GM15510 (cell line): Measurements from ENCODE around the gene ORC4.

Source experiments
- POLR2A ChIP-seq: IDR thresholded peaks from 3 replicates; pipeline ENCODE4 v1.6.1; 2011; ENCODE audit warnings: borderline replicate concordance; ENCODE audit not compliant: insufficient read length; ENCODE audit errors: extremely low read depth

ORC4 gene

DNA sequence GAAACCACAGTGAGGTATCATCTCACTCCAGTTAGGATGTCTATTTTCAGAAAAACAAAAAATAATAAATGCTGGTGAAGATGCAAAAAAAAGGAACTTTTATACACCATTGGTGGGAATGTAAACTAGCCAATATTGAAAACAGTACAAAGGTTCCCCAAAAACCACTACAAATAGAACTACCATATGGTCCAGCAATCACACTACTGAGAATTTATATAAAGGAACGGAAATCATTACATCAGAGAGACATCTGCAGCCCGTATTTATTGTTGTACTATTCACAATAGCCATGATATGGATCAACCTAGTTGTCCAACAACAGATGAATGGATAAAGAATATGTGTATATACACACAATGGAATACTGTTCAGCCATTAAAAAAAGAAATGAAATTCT, 52.0 kb downstream of the ORC4 start:
- no peak for TF ChIP-seq POLR2A

DNA sequence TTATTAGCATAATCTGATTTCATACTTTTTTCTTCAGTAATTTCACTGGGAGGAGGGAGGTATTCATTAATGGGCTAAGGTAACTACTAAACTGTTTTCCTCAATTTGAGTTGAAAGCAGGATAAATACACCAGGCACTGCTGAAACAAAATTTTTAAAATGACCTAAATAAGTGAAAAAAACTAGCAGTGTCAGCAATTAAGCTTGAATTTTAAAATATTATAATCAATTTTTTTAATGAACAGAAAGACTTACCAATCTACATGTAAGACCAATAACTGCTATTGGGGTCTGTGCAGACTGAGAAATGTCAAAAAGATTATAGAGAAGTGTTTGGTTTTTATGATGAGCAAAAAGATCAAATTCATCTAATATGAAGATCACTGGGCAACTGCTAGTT, 68.4 kb downstream of the ORC4 start:
- TF ChIP-seq POLR2A = no peak

DNA sequence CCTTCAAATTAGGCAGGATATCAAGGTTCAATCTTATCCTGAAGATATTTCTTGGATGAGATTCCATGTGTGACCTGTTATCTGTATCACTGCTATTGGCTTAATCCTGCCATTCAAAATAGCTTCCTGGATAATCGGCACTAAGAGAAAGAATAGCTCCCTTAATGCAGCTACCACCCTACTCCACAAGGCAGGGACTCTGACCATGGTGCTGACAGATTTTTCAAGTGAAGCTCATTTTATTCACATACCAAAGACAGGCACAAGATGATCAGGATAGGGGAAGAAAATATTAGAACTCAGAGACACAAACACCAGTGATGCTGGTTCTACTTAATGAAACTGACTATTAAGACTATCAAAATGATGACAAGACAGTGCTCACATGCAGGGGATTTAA, 74.9 kb downstream of the ORC4 start:
- no peak for TF ChIP-seq POLR2A

DNA sequence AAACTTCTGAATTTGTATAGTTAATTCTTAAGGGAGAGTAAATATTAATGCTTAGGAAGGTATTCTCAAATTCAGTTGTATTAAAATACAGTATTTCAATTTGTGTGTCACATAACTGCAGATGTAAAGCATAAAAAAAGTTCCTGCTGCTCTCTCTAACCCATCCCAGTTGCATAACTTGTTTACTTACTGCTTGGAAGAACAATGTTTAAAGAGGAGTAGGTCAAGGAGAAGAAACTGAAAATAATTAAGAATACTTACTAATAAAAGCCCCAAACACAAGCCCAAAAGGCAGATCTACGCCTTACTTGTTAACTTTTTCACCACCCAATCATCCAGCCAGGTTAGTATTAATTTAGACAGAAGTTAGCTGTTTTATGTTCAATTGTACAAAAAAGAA, 81.2 kb downstream of the ORC4 start:
- TF ChIP-seq POLR2A = no peak

DNA sequence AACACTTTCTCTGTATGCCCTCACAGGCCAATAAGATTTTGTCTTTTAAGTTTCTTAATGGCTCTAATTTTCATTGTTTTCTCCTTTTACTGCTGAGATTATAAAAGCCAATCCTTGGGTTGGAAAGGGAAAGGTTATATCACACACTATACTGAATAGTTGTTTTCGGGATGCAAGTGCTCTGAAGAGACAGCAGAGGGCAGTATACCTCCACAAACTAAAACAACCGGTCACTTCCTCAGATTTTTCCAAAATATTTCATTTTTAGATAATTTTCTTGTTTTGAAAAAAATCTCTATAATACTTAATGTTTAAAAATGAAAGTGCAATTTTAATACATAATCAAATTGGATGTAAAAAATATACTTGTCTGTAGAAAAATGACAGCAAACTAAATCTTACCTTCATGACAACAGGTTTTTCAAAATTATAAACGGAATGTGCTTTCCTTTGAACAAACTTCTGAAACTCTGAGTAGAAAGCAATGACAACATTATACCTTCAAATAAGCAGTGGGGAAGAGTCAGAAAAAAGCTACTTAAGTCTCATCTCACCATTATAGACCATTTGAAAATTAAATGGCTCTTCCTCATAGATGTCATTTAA, 82.7 kb downstream of the ORC4 start:
- no peak for TF ChIP-seq POLR2A

DNA sequence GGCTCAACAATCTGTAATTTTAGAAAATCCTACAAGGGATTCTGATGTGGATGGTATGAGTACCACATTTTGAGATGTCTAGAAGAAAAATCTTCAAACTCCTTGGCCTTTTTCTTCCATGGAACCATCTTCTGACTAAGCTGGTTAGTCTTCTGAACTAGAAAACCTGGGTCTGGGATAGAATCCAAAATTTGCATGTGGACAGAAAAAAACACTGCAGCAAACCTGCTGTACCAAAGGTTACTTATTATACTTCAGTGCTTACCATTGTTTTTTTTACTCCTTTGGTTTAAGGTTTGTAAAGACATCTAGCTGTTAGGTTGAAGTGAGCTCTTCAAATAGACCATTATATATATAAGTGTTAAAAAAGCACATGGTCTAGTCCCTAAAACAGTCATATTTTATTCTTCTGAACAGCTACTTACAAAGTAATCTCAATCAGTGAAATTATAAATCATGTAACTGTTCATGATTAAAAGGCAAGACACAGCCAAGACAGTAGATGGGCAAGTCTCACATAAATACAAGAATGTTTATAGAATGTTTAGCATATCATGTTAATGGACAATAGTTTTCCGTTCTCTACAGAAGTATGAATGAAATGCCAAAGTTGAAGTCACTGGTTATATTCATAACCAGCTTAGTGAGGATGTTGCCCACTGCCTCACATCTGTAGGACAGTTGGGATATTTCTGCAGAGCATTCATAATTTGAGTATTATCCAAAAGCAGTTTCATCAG, 85.5 kb downstream of the ORC4 start:
- no peak for TF ChIP-seq POLR2A

DNA sequence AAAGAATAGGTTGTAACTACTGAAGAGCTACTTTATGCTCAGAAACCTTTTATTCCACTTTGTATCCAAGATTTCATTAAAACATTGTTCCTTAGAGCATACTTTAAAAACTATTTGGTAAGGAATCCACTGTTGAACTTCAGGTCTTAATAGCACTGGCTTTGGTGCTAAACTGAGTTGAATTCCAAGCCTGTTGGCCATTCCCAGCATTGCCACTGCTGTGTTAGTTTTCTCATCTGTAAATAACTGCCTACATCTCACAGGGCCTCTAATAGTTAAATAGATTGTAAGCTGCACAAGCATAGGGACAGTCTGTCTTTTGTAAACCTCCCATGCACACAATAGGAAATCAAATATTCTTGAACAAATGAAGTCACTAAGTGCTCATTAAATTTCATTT, 86.6 kb downstream of the ORC4 start:
- TF ChIP-seq POLR2A = no peak

DNA sequence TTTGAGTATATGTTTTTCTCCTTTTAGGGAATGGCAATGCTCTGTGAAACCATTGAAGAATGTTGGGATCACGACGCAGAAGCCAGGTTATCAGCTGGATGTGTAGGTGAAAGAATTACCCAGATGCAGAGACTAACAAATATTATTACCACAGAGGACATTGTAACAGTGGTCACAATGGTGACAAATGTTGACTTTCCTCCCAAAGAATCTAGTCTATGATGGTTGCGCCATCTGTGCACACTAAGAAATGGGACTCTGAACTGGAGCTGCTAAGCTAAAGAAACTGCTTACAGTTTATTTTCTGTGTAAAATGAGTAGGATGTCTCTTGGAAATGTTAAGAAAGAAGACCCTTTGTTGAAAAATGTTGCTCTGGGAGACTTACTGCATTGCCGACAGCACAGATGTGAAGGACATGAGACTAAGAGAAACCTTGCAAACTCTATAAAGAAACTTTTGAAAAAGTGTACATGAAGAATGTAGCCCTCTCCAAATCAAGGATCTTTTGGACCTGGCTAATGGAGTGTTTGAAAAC, 93.4 kb downstream of the ORC4 start:
- no peak for TF ChIP-seq POLR2A

DNA sequence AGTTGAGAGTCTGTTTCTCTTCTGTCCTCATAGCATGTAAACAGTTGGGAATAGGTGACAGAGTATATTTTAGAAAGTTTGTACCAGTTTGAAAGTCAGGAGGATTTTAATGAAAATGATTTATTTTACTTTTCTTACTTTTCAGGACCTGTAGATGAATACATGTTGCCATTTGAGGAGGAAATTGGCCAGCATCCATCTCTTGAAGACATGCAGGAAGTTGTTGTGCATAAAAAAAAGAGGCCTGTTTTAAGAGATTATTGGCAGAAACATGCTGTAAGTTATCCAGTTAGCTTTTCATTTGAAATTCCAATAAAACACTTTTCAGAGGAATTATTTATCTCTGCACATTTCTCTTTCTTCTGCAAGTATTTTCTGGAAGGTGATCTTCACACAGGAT, 94.7 kb downstream of the ORC4 start:
- no peak for TF ChIP-seq POLR2A

DNA sequence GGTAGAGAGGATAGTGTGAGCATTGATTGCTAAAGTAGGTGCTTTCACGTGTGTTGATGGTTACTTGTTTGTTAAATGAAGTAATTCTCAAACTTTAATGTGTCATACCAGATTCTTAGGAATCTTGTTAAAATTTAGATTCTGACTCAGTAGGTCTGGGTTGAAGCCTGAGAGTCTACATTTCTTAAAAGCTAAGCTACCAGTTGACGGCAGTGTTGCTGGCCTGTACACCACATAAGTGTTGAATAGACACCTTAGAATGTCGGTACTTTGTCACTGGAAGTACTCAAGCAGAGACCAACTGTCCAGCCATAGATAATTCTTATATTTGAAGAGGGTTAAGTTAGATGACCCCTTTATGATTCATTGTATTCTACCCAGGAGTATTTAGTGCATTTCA, 95.9 kb downstream of the ORC4 start:
- no peak for TF ChIP-seq POLR2A

DNA sequence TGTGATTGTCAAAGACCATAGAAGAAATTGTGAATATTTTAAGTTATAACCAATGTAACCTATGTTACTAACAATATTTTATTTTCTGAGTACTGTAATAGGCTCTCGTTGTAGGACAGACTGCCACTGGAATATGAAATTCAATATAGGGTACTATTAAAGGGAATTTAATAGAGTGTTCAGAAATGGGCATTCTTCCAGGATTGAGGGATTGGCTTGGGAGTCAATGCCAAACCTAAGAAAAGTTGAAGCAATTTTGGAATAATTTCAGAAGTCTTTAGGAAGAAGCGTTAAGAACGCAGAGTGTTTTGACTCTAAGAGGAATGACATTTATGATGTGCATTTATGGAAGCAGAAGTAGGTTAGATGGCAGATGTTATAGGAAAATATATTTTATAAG, 96.7 kb downstream of the ORC4 start:
- no peak for TF ChIP-seq POLR2A

DNA sequence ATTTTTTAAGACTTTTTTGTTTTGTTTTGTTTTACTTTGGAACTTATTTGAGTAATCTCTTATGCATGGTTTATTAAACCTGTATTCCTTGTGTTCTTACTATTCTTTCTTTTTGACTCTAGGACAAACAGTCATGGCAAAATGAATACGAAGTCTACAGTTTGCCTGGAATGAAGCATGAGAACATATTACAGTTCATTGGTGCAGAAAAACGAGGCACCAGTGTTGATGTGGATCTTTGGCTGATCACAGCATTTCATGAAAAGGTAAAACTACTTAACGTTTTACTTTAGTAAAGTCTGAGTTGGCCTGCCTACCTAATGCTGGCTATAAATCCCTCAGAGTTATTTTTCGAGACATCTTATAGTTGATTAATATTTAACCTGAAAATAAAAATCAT, 103.4 kb downstream of the ORC4 start:
- no peak for TF ChIP-seq POLR2A

DNA sequence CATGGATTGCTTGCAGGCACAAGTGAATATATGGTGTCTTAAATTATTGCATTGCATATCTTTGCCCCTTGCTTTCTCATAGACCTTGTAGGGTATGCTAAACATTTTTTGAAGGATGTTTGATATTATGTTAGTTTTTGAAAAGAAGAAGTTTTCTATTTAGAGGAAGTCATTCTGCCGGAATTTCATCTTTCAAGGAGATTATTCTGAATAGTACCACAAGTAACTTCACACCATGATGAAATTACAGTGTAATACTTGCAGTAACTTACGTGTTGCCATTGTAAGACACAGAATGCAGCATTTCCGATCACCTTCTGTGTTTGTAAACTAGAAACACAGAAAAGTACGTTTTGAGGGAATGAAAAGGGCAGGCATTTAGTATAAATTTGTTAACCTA, 103.8 kb downstream of the ORC4 start:
- TF ChIP-seq POLR2A = no peak

DNA sequence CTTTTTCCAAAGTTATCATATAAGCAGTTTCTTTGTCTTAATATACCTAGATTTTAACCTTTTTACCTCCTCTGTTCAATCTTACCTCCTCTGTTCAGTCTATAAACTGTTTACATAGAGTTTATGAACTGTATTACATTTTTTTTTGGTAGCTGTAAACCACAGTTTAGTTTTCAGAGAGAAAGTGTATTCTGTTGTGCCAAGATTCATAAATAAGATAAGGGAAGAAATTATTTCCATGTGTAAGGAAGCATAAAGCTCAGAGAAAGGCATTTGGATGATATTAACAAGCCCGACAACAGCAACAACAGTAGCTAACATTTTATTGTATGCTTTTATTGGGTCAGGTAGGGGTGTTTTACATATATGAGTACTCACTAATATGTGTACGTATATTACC, 104.5 kb downstream of the ORC4 start:
- no peak for TF ChIP-seq POLR2A

DNA sequence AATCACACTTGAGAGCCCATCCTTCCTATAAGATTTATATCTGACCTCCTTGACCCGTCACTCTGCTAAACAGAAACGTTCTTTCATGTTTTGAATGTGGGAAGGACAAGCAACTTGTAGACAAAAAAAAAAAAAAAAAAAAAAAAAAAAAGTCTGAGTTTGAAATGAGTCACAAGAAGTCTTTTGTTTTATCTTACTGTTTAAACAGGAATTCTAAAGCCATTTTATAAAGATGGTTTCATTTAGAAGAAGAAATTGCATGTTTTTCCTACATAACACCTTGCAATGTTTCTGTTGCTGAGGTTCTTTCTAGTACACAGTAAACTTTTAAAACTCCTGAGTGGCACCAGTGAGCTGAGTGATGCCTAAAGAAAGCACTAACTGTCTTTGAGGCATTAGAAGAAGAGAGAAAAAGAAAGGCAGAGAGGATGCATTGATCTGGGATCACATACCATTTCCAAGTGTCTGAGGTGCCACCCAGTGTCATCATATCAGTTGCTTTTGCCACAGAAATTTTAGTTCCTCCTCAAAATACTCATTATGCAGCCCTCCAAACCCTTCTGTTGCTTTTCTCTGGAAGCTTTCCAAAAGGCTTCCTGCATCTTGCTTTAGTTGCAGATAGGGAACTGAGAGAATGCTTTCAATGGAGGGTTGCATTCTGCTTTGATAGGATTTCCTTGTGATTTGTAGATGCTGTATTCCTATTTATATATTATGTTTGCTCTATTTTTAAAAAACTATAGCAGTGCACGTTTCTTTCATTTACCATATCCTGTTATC, 106.6 kb downstream of the ORC4 start:
- no peak for TF ChIP-seq POLR2A
